Measurements from ENCODE around the gene MAP3K12. TPM values are rescaled to one million over a fixed set of nuclear protein-coding genes. Genes with fewer than 3 reads are reported as not detected.

MAP3K12 gene
- total and polyA plus RNA-seq, 10 of the 15 experiments (the other 5 are each of a cell fraction or from before 2014, with no cell fraction given): 0.45 to 14.9 (median 6.9) TPM

DNA sequence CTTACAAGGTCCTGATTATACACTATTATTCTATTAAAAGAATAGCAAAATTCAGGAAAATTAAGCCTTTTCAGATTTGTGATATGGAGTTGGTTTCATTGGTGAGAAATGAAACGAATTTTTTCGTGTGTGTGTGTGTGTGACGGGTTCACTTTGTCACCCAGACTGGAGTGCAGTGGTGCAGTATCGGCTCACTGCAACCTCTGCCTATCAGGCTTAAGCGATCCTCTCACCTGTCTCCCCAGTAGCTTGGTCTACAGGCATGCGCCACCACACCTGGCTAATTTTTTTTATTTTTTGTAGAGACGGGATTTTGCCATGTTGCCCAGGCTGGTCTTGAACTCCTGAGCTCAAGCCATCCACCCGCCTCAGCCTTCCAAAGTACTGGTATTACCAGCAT, 37.7 kb downstream of the MAP3K12 start:
- POLR2A ChIA-PET: interaction anchor here (0.6 kb wide), 2 partner anchors 32 to 374 kb away, joined by 3 to 4 read pairs; no protein-coding TSS in a partner anchor
- no peak overlapping the region for H3K9ac ChIP-seq (ENCODE audit: control insufficient read depth, insufficient read depth, low read length)
- no peak overlapping the region for H3K4me2 ChIP-seq (ENCODE audit: control insufficient read depth, insufficient read depth)
- H3K4me3 ChIP-seq: no peak overlapping the region
- H3K36me3 ChIP-seq (ENCODE audit: control insufficient read depth in 2 of 2, insufficient read depth in 2 of 2, low read length in 1 of 2): peaks cover 31 to 79% of the 10 kb centered on the region in 2 experiments
- H3K9me3 ChIP-seq (replicated peaks; ENCODE audit: control insufficient read depth, insufficient read depth, low read length): no peaks in the 10 kb centered on the region
- FAIRE-seq (no peak), ATAC-seq (no peak), DNase-seq (ENCODE audit: low read depth, low spot score) (no peak)
- H3K27ac ChIP-seq (ENCODE audit: control insufficient read depth, insufficient read depth): no peak overlapping the region
- SMC1A ChIA-PET (ENCODE audit: uncharacterized antibody, unreplicated experiment): interaction anchor here (0.9 to 1.0 kb wide), 2 partner anchors 9 to 14 kb away, joined by 3 to 4 read pairs; no protein-coding TSS in a partner anchor
- H2AFZ ChIP-seq (ENCODE audit: control insufficient read depth, low read depth, low read length): no peak overlapping the region
- RAD21 ChIA-PET (ENCODE audit: unreplicated experiment): no interaction called here
- TF ChIP-seq CHD4 (IDR thresholded peaks at IDR 0.05) (no peak), BCLAF1 (IDR thresholded peaks at IDR 0.05) (no peak), NFXL1 (IDR thresholded peaks at IDR 0.05; ENCODE audit: borderline replicate concordance) (no peak), ATF2 (IDR thresholded peaks at IDR 0.05; ENCODE audit: low read length) (no peak), BCL11A (IDR thresholded peaks at IDR 0.05; ENCODE audit: low read depth, low read length) (no peak), TCF12 (IDR thresholded peaks at IDR 0.05; ENCODE audit: low read depth, low read length) (no peak), POLR2AphosphoS5 (IDR thresholded peaks at IDR 0.05; ENCODE audit: low read length) (no peak), ETV6 (conservative IDR thresholded peaks at IDR 0.05 in 1 of 2, IDR thresholded peaks at IDR 0.05 in 1 of 2; ENCODE audit: borderline replicate concordance in 1 of 2, low read depth in 1 of 2) (no peak)
- TF ChIP-seq, protein P1, sequence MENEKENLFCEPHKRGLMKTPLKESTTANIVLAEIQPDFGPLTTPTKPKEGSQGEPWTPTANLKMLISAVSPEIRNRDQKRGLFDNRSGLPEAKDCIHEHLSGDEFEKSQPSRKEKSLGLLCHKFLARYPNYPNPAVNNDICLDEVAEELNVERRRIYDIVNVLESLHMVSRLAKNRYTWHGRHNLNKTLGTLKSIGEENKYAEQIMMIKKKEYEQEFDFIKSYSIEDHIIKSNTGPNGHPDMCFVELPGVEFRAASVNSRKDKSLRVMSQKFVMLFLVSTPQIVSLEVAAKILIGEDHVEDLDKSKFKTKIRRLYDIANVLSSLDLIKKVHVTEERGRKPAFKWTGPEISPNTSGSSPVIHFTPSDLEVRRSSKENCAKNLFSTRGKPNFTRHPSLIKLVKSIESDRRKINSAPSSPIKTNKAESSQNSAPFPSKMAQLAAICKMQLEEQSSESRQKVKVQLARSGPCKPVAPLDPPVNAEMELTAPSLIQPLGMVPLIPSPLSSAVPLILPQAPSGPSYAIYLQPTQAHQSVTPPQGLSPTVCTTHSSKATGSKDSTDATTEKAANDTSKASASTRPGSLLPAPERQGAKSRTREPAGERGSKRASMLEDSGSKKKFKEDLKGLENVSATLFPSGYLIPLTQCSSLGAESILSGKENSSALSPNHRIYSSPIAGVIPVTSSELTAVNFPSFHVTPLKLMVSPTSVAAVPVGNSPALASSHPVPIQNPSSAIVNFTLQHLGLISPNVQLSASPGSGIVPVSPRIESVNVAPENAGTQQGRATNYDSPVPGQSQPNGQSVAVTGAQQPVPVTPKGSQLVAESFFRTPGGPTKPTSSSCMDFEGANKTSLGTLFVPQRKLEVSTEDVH (IDR thresholded peaks at IDR 0.05; ENCODE audit: low read depth, partially characterized antibody): no peak
- H3K4me1 ChIP-seq (ENCODE audit: control insufficient read depth, insufficient read depth, low read length): peaks cover 4% of the 10 kb centered on the region
- 81% methylated on average over 7 of the region's 8 CpGs for WGBS (ENCODE audit: insufficient coverage, insufficient replicate concordance, low lambda C conversion rate, missing lambda C conversion rate)
- intact Hi-C loops (cut with micrococcal nuclease; ENCODE audit: unreplicated experiment) (no loop called here), in situ Hi-C loops (cut with MboI) (no loop called here)
- BruUV-seq (replicated peaks): no TSS peak
- peaks cover 43% of the 10 kb centered on the region for H3K79me2 ChIP-seq (ENCODE audit: control insufficient read depth, insufficient read depth, low read length)
- no peaks in the 10 kb centered on the region for H3K27me3 ChIP-seq (replicated peaks in 1 of 2; ENCODE audit: control insufficient read depth in 2 of 2, insufficient read depth in 2 of 2, low read length in 1 of 2)
- H4K20me1 ChIP-seq (ENCODE audit: control insufficient read depth, insufficient read depth): peaks cover 19% of the 10 kb centered on the region
- CTCF ChIA-PET: interaction anchor here (0.7 to 1.3 kb wide), 2 partner anchors 8 to 109 kb away, joined by 3 read pairs; no protein-coding TSS in a partner anchor
